HG03432 (cell line): ENCODE measurements around the gene FILIP1L.

Experiments used
- ATAC-seq: cut with Tn5 transposase; IDR thresholded peaks from one replicate; pipeline ENCODE4 v1.9.1; 2021; ENCODE audit warnings: mild to moderate bottlenecking, moderate library complexity; ENCODE audit not compliant: unreplicated experiment

FILIP1L gene

DNA sequence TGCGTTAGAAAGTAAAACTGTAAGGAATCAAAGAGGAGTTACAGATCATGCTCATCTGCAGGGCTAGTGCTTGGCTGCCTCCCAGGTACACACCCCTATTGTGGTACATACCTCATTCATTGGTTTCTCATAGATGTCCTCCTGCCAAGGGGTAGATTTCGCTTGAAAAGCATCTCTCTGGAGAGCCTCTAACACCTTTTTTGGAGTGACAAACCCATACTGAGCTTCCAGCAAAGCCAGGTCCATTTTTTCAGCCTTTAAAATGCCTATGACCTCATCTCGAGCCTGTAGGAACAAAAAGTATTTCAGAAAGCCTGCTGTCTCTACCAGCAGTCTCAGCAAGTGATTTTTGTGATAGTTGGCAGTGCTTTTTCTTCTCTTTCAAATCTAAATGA, 184.6 kb downstream of the FILIP1L start:
- no peak for ATAC-seq

DNA sequence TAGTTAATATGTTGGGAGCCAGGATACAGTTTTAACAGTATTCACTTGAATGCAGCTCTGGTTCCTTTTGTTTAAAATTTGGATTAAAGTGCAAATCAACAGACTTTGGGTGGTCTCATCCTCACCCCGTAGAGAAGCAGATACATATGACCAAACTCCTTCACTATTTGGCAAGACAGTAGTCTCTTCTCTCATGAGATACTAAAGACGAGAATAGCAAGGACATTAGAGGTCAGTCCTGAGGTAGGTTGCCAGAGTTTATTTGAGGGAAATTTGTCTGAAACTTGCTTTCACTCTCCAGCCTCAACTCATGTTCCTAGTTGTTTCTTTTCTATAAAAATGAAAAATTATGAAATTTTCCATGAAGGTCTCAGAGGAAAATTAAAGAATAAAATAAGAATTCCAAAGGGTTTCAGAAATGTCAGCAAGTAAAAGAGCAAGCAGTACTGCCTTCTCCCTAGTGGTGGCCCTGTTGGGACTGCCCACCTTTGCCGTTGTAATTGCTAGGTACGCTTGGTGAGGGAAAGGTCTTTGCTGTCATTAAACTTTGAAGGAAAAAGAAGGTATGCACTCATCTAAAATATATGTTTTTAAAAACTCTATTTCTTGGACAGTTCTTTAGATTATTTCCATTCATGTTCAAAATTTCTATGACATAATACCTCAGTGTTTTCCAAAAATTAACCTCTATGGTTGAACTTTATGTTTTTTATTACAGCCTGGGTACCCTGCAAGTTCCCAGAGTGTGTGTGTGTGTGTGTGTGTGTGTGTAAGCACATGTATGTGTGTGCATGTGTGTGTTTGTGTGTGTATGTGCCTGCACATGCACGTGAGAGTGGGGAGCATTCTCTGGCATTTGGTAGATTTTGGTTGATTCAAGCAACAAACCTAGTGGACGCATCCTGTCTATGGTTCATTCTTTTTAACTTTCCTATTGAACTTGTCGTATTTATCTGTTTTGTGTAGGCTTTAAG, 185.2 kb downstream of the FILIP1L start:
- no peak for ATAC-seq

DNA sequence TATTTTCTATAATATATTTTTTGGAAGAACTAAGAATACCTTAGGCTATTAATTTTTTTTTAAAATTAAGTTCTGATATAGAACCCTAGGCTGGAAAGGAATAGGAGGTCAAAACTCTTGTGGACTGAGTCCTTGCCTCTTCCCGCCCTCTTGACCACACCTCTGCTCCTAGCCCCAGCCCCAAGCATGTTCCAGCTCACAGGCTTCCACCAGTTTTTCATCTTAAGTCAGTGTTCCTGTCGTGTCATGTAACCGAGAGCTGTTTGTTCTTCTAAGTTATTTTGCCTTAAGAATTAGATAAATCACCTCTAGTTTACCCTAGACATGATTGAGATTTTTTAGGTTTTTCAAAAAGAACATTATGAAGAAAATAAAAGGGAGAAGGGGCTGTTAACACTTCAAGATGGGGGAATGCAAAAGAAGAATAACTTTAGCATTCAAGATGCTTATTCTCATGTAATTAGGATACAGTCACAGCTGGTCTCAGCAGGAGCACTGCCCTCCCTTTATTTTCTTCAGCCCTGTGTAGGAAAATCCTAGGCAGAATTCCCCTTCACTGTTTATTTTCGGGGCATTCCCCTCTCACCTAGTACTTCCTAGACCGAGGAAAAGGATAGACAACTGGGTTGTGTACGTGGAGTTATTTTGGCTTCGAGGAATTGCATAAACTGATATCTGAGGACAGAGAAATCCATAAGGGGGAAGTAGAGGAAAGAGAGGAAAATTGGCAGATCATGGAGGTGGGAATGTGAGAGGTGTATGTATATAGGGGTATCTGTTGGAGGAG, 186.4 kb downstream of the FILIP1L start:
- no peak for ATAC-seq

DNA sequence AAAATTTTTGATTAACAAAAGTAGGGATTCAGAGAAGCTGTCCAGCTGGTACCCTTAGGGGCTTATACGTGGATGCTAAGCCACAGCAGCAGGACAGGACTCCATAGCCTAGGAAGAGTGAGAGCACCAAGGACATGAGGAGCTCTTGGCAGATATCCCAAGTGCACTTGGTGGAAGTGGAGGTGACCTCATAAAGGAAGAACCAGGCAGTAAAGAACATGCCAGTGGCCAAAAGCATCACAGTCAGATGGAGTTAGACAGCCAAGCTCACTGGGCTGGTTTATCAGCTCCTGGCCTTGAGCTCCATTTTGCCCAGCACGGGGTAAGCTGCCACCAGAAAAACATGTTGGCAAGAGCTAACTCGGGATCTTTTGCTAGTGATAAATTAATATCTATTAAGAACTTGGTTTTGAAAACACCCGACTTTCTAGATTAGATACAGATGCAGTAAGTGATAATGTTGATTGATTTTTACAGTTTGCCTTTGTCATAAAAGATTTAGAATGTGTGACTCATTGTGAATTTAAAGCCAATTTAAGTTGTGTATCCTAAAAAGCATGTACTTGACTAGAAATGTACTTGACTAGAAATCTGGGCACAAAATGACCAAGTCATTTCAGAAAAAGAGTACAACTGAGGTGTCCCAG, 188.6 kb downstream of the FILIP1L start:
- no peak for ATAC-seq

DNA sequence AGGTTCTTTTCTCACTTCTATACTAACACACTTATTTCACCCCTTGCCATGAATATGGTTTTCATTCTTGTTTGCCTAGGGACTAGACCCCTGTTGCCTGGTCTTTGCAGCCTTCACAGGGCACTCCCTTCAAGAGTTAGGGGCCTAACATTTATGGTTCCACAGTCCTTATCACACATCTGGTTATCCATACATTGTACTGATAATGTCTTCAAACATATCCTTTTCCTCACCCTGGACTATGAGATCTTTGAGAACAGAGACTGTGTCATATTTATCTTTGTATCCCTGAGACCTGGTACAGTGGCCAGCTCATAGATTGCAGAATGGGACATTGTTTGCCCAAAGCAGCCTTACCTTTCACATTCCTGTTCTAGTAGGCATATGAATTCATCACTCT, 190.4 kb downstream of the FILIP1L start:
- ATAC-seq: no peak

DNA sequence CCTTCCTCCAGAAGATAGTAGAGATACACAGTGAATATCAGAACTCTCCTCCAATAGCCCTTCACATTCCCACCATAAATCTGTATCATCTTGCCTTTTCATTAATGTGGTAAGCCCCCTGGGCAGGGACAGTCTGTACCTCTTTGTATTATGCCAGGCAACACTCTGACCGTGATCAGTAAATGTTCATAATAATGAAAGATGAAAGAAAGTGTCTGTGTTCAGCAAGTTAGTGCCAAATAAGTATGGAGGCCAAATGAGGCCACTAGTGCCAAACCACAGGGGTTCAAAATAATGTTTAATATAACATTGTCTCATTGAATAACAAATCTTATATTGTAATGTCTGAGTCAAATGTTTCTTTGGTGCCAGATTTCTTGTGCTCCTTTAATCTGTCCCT, 192.3 kb downstream of the FILIP1L start:
- no peak for ATAC-seq

DNA sequence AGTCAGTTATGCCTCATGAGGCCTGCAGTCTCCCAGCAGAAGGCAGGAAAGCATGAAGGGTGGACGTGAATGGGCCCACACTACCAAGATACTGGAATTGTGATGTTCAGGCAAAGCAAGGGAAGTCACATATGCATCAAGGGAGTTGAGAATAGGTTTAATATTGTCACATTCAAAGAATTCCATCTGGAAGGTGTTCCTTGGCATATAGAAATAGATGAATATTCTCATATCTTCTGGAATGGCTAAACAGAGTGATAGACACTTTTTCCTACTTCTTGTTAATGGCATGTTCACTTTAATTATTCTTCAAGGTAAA, 193.0 kb downstream of the FILIP1L start:
- ATAC-seq: no peak

DNA sequence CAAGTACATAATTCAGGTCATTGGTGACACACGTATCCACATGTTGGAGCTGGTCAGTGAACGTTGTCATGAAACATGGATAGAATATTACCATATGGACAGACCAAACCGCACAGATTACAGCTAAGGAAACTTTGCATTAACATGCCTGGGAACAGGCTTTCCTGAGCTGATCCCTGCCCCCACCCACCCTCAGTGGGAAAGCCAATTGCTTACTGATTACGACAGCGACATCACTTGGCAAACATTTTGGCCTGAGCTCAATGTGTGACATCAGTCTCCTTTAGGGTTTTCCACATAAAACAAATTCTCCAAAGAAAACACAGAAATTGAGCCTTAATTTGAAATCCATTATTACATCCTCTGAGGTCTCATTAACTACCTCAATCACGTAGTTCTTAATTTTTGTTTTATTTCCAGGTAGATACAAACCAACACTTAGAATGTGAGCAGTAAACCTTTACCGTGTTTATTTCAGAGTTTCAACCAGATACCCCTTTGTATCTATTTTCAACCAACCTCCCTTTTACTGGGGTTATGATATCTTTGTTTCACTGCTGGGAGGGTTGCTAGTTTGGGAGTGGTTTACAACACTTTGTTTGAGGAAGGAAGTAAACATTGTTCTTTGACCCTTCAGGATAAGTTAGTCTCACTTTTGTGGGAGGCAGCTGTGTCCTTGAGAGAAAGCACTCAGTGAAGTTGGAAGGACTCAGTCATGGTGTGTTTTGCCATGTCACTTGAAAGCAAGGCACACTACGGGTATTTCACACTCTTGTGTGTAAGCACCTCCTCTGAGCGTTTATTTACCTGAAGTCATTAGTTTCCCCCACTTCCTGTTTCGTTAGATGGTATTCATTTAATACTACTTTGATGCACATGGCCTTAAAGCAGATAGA, 193.6 kb downstream of the FILIP1L start:
- no peak for ATAC-seq

DNA sequence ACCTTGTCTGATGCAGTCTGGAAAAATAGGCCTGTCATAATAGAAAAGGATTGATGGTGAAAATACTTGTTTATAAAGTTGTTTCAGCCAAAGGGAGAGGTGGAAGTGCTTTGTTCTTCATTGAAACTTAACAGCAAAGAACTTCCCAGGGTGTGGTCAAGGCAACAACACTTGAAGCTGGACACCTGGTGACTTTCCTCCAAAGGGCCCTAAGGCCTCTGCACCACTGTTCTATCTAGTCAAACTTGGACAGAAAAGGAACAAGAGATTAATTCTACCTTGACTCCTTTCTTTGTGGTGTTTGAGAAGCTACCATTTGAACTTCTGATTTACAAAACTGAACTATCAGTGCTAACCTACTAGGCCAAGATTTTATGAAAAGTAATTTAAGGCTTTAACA, 194.6 kb downstream of the FILIP1L start:
- no peak for ATAC-seq

DNA sequence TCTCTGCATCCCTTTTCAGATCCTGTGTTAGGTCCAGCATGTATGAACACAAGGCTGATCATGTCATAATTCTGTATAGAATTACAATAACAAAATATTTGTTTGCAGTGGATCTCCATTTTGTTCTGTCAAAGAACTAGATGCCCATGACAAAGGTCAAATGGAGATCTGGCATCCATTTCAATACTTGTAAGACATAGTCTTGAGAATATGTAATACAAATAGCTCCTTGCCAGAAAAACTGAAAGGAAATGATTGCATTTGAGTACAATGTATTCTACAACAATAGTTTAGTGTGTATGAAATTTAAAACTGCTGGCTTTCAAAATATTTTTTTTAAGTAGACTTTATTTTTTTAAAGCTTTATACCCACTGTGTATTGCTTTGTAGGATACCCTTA, 195.6 kb downstream of the FILIP1L start:
- ATAC-seq: no peak

DNA sequence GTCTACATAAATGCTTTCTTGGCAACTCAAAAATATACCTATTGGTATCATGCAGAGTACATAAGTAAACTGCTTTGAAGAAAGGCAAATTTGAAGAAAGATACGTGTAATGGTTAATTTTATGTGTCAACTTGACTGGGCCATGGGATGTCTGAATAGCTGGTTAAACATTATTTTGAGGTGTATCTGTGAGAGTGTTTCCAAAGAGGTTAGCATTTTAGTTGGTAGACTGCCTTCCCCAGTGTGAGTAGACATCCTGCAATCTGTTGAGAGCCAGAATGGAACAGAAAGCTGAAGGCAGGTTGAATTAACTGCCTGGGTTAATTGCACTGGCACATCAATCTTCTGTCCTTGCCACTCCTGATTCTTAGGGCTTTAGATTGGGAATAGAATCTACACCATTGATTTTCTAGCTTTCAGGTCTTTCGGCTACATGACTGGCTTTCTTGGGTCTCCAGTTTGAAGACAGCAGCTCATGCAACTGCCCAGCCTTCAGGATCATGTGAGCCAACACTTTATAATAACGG, 198.3 kb downstream of the FILIP1L start:
- ATAC-seq: no peak

DNA sequence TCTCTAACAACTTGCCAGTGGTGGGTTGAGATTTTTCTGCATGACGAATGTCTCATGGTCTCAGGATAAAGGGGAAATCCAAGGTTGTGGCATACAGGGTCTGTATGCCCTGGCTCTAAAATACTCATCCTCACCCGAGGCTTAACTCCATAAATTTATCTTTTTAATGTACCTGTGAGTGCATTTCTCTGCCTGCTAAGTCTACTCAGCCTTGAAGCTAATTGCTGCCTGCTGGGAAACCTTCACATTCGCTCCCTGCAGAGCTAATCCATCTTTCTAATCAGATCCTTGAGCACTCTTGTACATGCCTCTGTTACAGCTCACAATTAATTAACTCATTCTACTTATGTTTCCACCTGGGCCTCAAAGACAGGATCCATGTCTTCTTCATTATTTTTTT, 202.9 kb downstream of the FILIP1L start:
- no peak for ATAC-seq

DNA sequence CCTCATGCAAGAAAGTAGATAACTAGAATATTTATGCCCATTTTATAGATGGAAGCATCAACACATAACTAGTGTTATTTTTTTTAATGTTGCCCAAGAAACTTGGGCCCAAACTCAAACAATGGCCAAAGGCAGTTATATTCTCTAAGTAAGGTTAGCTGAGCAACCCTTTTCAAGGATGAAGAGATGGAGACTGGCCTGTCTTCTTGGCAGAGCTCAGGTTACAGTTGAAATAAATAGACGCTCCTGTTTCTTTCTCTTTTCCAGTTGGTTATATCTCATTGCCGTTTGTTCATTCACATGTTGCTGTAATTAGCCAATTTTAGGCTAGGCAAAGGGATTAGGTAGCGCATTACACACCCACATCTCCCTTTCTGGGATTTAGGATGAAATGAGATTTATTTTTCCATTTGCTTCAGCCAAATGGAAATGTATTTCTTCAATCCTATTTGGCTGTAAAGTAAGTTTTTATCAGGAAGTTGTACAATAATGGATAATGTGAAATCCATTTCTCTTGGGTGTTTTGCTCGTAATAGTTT, 203.5 kb downstream of the FILIP1L start:
- no peak for ATAC-seq

DNA sequence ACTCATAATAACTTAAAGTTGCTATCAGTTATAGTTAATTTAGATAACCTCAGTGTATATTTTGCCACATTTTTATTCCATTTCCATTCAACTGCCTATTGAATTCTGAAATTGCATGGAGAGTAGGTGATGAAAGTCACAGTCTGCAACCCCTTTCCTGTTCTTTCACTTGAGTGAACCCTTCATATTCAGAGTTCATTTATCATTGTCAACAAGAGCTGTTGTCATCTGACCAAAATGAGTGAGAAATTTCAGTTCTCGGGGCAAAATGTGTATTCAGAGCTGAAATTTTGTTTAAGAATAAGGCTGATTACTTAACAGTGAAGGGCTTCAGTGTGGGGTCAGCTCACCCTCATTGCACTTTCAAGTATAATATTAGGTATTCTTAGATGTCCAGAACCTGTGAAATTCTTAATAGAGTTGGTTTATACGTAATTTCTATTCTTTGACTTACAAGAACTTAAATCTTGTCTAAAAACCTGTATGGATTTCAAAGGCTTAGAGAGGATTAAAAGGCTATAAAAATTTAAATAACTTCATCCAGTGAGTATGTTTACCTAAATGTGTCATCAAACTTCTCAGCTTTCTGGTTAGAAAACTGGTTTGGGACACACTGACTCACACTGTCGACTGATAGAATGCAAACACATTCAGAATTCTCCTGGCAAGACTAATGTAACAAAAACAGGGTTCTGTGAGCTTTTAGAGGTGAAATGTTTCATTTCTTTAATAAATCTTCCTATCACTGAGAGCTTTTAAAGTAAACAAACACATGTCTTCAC, 204.4 kb downstream of the FILIP1L start:
- ATAC-seq: no peak

DNA sequence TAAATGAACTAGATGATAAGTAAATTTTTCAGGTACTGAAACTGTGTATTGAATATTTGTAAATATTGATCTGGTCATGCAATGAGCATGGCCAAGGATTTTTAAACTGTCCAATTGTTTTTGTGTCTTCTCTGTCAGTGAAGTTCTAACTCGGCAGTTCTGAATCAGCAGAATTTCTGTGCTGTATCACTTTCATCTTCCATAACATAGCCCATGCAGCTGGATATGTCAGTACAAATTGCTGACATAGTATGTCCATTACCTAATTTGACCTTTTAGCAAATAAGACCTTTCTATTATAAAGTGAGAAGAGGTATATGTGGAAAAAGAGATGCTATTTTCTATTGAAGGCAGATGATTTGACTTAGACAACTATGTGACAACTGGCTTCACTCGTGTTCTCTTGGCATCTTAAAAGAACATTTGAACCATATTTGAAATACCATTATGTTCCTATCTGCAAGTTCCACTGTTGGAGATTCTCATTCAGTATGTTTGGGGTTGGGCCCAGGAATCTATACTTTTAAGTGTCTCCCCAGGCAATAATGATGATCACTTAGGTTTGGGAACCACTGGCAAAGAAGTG, 206.2 kb downstream of the FILIP1L start:
- no peak for ATAC-seq

DNA sequence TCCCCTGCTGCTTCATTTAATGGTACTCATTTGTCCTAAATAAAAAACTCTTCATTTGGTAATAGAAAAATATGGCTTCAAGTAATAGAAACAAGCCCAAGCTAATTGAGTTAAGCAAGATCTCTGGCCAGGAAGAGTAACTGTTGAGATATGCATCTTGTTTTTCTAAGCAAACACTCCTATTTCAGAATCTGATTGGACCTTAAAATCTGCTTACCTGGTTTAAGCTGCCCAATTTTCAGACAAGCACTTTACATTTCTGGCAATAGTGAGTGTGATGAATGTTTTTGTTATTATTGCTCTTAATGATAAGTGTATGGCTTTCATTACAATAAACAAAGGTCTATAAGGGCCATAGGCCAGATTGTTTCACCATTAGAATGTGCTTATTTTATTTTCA, 210.4 kb downstream of the FILIP1L start:
- ATAC-seq: no peak

DNA sequence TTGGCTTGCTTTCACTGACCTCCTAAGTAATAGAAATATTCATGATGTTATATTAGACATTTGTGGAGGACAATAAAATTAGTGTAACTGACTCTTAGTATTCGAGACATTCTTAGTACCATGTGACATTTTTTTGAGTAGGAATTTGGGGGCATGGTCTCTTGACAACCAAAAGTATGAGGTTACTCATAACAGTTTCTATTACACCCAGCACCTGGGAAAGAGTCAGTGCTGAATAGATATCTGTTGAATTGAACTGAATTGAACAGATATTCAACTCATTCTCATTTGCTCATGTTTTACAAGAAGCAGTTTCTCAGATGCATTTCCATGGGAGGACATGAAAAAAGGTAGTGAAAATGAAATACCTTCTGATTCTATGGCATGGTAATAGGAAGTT, 212.2 kb downstream of the FILIP1L start:
- no peak for ATAC-seq

DNA sequence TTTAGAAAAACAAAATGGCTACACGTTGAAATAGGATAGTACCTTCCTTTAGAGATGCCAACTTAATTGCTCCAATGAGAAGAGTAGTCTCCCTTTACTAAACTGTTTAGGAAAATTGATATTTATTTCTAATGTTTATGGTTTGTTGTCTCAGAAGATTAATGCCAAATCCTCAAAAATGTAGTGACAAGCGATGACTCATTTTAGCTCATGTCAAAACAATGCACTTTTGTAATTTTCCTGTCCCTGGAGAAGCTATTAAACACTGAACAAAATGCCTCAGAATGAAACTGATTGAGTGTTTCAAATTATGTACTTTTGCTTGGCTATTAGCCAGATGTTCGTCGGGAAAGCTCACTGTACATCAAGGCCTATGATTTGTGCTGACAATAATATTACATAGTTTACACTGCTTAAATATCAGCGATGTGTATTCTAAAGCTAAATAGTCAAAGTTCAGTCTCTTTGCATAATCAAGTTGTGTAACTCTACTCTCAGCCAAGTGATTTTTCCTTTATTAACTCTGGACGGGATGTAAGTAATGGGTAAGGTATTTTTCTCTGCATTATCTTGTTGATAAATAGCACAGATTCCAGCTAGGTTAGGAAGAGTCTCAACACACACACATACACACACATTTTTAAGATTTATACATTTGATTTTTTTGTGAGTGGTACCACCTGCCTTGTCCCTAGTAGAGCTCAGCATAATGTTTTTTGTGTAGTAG, 212.9 kb downstream of the FILIP1L start:
- ATAC-seq: no peak
